Pancreas (tissue), 10 donors: ENCODE measurements around the gene TWNK. TPM values are rescaled to one million over a fixed set of nuclear protein-coding genes. Genes with fewer than 3 reads are reported as not detected.
A peak's percentile ranks its signal among the peaks of the same experiment; 100 is the strongest.

Source experiments
- ATAC-seq, 4 donors: fragments of 200-7000 bp; cut with Tn5 transposase; one replicate each; pipeline versions ENCODE4 v1.8.0 to v1.9.1; 2020; ENCODE audit warnings: mild to moderate bottlenecking in 4 of 4, moderate library complexity in 4 of 4
- DNase-seq, 6 donors: peaks; one replicate each; pipeline ENCODE4 v3.0.0-alpha.2; 2020
- FAIRE-seq: peaks from 2 replicates; lab custom pipeline; 2012; peaks lifted over from hg19 to GRCh38; lab: Jason Lieb, UNC
- H3K27ac ChIP-seq, 4 donors: fragments of 200-600 bp; sonication (generic); 1 replicate in 3 of 4; 2 replicates in 1 of 4; pipeline versions ENCODE4 v1.5.0 to v1.8.0; 2020
- H3K27me3 ChIP-seq, 4 donors: fragments of 200-600 bp; one replicate each; pipeline ENCODE4 v1.8.0; 2021
- H3K36me3 ChIP-seq, 3 donors: fragments of 200-600 bp; sonication (generic) in 1 of 3; one replicate each; pipeline versions ENCODE4 v1.5.0 to v1.8.0; 2020 to 2021
- H3K4me1 ChIP-seq, 3 donors: fragments of 200-600 bp; one replicate each; pipeline ENCODE4 v1.8.0; 2021
- H3K4me3 ChIP-seq, 4 donors: fragments of 200-600 bp; sonication (generic) in 2 of 4; one replicate each; pipeline versions ENCODE4 v1.5.0 to v1.8.0; 2020 to 2021
- H3K9me3 ChIP-seq, 4 donors: fragments of 200-600 bp; one replicate each; pipeline ENCODE4 v1.8.0; 2021
- CTCF ChIP-seq, 4 donors: fragments of 200-600 bp; sonication (generic) in 3 of 4; IDR thresholded peaks; one replicate each; pipeline versions ENCODE4 v1.5.0 to v1.8.0; 2021; ENCODE audit warnings: antibody characterized with exemption in 4 of 4
- WGBS, 2 donors: extraction: QIAGEN DNeasy Blood & Tissue Kit; methylation state at CpG; one replicate each; pipeline ENCODE4 v1.1.7; 2013; 5-methylcytosine and 5-hydroxymethylcytosine counted together
- intact Hi-C, 3 donors: fragments of 100-400 bp; cut with DNase I; formaldehyde crosslinking; loops; one replicate each; pipeline versions ENCODE4 v1.11.1 to v1.14.2; 2022
- polyA plus RNA-seq, 2 donors: library from polyadenylated mRNA; stranded (reverse); fragments of 200-250 nt; gene quantifications; one replicate each; pipeline ENCODE4 v1.2.3, GENCODE V29; 2013
- total RNA-seq, 6 donors: library from RNA; stranded (reverse); fragmentation: NEBNext Ultra II Directional in 4 of 6; extraction: Animal tissue kit (Norgen Biotek cat#: 25700) in 4 of 6; gene quantifications; one replicate each; pipeline versions ENCODE4 v1.2.1 to v1.2.4, GENCODE V29; 2021 to 2023
- donor health status: healthy with polysubstance abuse.
- donor health status: DM: no; HTN: no; CAD: no; lungs with moderate emphysema.
- donor health status: DM: no; HTN: no; CAD: no.
- donor health status: control.
- donor health status: control.
- donor health status: Bipolar disorder and iron deficiency.
- donor health status: DM: yes; HTN: yes; CAD: no.
- donor health status: DM: no; HTN: no; CAD: no.
- donor health status: DM: no; HTN: no; CAD: no.
- donor health status: DM: yes; HTN: yes; CAD: no.

The TWNK gene
- total and polyA plus RNA-seq, 8 donors = 1.7 to 5.4 (median 3.3) TPM

- no peak for TF ChIP-seq CTCF (IDR thresholded peaks at IDR 0.05)
- DNase-seq (no peak), ATAC-seq (no peak), FAIRE-seq (no peak)
- H3K9me3 ChIP-seq = no peaks in the 10 kb centered on the region
- peaks cover 0 to 13% (median 9%) of the 10 kb centered on the region in 3 donors for H3K36me3 ChIP-seq
- intact Hi-C loops = no loop called here
- H3K4me1 ChIP-seq = peaks cover 0 to 3% (median 0%) of the 10 kb centered on the region in 3 donors
- no peak overlapping the region for H3K4me3 ChIP-seq
- 54% methylated on average over 13 of the region's 13 CpGs for WGBS, 2 donors
- no peaks in the 10 kb centered on the region for H3K27me3 ChIP-seq
- no peak overlapping the region for H3K27ac ChIP-seq
These were observed 20.8 kb downstream of the TWNK start for GRCh38 chr10:101007915-101008822.

- FAIRE-seq (no peak), DNase-seq (no peak), ATAC-seq (no peak)
- 62 to 66% methylated on average over 6 of the region's 6 CpGs for WGBS, 2 donors
- Histone ChIP-seq H3K4me1 (peaks cover 0 to 5% (median 0%) of the 10 kb centered on the region in 3 donors), H3K4me3 (no peak overlapping the region), H3K9me3 (no peaks in the 10 kb centered on the region), H3K27ac (no peak overlapping the region), H3K36me3 (peaks cover 0 to 7% (median 4%) of the 10 kb centered on the region in 3 donors), H3K27me3 (no peaks in the 10 kb centered on the region)
- TF ChIP-seq CTCF (IDR thresholded peaks at IDR 0.05) = no peak
- intact Hi-C loops = no loop called here
These were observed 21.6 kb downstream of the TWNK start for GRCh38 chr10:101008823-101009423.

GRCh38 chr10:101010329-101010728 is 23.0 kb downstream of the TWNK start:
- Histone ChIP-seq H3K36me3 (peaks cover 0 to 6% (median 4%) of the 10 kb centered on the region in 3 donors), H3K4me3 (no peak overlapping the region), H3K27me3 (no peaks in the 10 kb centered on the region), H3K9me3 (no peaks in the 10 kb centered on the region), H3K4me1 (peaks cover 0 to 5% (median 0%) of the 10 kb centered on the region in 3 donors), H3K27ac (no peak overlapping the region)
- no peak for ATAC-seq
- 91 to 93% methylated on average over 21 to 22 of the region's 22 CpGs for WGBS, 2 donors
- no peak for TF ChIP-seq CTCF (IDR thresholded peaks at IDR 0.05)
- intact Hi-C loops = no loop called here
- DNase-seq = no peak
- FAIRE-seq = no peak

GRCh38 chr10:101011517-101012423 is 24.4 kb downstream of the TWNK start:
- TF ChIP-seq CTCF (IDR thresholded peaks at IDR 0.05) = no peak
- Histone ChIP-seq H3K4me1 (peaks cover 0 to 5% (median 0%) of the 10 kb centered on the region in 3 donors), H3K27me3 (no peaks in the 10 kb centered on the region), H3K27ac (no peak overlapping the region), H3K36me3 (no peaks in the 10 kb centered on the region), H3K4me3 (no peak overlapping the region), H3K9me3 (no peaks in the 10 kb centered on the region)
- ATAC-seq (no peak), DNase-seq (peak in 2 of 6 donors; percentile 14 to 53), FAIRE-seq (no peak)
- intact Hi-C loops = no loop called here
- whole genome bisulfite sequencing, 2 donors = 52 to 53% methylated on average over 22 of the region's 22 CpGs
